GM21723 (cell line): Measurements from ENCODE around the gene RHOD.

Source experiments
- ATAC-seq: cut with Tn5 transposase; IDR thresholded peaks from one replicate; pipeline ENCODE4 v1.9.1; 2021; ENCODE audit warnings: mild to moderate bottlenecking, moderate library complexity; ENCODE audit not compliant: unreplicated experiment

Gene RHOD

DNA sequence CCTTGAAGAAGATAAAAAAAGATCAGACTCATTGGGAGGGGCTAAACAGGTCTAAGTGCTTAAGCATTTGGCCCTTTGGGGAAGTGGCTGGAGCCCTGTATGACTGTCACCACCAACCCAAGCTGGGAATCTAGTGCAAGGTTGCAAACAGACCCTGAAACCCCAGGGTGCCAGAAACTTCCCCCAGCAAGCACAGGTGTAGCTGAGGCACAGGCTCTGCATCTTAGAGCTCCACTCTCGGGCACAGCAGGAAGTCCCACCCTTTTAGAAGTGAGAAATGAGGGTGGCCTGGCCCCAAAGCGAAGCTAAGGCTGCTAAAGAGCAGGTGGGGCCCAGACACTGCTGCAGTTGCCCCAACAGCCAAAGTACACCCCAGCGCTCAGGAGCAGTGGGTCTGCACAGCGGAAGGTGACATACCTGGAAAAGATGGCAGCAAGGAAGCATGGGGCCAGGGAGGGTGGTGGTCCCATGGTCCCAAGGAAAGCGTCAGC, 56.6 kb downstream of the RHOD start:
- peak; percentile 75 for ATAC-seq

DNA sequence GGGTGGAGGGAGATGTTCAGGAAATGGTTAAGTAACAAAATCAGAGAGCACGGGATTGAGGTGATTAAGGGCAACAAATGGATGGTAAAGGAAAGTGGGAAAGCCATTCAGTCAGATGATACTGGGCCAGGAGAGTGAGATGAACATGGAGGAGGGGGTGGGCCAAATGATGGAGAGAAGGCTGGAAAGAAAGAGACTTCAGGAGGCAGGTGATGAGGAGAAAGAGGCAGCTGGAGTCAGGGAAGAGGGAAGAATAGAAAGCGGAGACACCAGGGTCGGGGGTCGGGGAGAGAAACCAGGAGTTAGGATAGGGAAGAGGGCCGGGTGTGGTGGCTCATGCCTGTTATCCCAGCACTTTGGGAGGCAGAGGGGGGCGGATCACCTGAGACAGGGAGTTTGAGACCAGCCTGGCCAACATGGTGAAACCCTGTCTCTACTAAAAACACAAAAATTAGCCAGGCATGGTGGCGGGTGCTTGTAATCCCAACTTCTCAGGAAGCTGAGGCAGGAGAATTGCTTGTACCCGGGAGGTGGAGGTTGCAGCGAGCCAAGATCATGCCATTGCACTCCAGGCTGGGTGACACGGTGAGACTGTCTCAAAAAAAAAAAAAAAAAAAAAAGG, 57.7 kb downstream of the RHOD start:
- no peak for ATAC-seq

DNA sequence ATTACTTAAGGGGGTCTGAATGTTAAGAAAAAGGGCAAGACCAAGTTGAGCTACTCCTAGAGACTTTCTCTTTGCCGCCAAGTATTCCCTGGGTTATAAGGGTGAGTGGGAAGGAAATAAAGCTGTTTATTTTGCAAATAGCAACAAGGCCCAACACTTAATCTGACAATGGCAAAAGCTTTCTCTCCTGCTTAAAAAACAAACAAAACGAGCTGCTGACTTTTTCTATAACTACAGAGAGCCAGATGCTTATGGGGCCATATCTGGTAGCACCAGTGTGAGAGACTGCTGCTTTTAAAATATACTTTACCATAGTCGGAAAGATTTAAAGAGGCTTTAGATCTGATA, 60.1 kb downstream of the RHOD start:
- no peak for ATAC-seq

- ATAC-seq: no peak
Observed at GRCh38 chr11:67117176-67117575, 60.5 kb downstream of the RHOD start.

DNA sequence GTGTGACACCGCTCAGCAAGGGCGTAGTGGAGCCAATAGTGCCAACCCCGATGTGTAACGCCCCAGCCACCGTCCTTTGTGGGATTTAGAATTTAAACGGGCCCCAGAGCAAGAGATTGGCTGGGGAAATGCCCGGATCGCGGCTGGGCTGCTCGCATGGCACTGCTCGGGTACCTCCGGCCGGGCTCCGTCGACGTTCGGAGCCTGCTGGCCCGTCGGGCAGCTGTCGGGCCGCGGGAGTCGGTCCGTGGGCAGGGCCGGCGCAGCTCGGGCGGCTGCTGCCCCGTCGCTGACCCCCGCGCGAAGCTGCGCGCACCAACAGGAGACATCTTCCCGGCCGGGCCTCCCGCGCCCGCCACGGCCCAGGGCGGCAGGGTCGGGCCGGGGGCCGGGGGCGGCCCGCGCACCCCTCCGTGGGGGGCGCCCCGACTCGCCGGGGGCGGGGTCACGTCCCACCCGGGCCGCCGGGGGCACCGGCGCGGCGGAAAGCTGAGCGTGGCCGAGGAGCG, 61.1 kb downstream of the RHOD start:
- peak; percentile 3 for ATAC-seq

DNA sequence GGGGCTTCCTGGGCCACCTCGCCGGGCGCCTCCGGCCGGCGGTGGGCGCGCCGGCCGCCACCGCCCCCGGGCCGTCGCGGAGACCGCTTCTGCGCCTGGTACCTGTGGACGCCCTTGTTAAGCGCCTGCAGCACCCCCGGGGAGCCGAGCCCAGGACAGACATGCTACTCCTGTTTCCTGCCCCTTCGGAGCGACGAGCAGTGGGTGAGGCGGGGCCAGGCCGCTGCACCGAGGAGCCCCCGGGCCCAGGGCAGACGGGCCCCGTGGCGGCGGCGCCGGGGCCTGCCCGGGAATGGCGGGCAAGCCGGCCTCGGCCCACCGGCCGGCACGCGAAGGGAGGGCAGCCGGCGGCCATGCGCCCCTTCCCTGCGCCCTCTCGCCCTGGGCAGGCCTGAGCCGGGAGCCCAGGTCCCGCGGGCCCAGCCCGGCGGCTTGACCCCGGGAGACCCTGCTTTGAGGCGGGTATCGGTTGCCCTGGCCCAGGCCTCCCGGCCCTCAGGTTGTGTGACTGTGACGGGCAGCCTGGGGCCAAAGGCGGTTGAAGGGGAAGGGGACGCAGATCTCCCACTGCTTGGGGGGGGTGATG, 61.6 kb downstream of the RHOD start:
- peak; percentile 20 for ATAC-seq

GRCh38 chr11:67118801-67119584, 62.3 kb downstream of the RHOD start, which contains the start of gene KDM2A:
TSS of gene KDM2A (plus strand) at chr11:67119263. CDS start at chr11:67121317, 2,054 bp downstream.
- peak; percentile 62 for ATAC-seq

GRCh38 chr11:67119585-67120391, 63.1 kb downstream of the RHOD start:
- ATAC-seq: peak; percentile 15

DNA sequence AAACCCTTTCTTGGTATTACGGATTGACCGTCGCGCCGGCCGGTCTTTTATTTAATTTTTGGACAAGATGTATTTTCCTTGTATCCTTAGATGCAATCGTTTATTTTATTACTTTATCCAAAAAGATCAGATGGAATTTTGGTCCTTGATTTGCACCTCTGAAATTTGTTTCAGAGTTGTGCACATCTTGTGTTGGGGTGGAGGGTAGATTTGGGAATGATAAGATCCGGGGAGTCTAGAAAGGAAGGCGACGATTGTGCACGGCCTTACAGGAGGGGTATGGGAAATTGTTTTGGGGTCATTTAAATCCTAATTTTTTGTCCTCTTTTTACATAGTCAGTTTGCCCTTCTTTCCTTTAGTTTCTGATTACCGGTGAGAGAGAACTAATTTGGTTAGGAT, 63.8 kb downstream of the RHOD start:
- no peak for ATAC-seq

DNA sequence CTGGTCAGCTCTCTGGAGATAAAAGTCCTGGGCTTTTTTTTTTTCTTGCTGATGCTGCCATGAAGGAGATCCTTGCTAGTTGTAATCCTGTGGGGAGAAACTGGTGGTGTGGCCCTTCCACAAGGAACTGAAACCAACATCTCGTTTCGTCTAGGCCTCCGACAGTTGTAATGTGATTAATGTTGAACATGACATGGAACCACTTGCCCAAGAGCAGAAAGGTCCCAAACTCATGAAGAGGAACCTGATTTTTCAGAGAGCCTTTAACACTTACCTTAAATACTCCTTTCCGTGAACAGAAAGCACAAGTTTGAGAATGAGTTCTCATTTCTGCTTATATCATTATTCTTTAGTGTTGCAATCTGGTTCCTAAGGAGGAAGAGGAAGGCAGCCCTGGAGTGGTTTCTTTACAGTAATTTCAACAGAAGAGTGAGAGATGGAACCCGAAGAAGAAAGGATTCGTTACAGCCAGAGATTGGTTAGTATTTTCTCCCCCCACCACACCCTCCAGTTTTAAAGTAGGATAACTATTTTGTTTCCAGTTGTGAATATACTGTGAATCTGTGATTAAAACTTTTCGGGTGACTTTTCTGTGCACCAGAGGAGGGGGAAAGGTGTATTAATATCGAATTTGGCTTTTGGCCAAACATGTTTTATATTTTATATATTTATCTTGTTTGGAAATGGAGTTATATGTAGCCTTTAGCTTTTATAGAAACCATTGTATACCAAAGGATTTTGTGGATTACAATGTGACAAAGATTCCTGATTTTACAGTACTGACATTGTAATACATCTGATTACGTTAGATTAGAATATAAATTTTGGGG, 64.4 kb downstream of the RHOD start:
- no peak for ATAC-seq
